HCT116 (cell line): ENCODE measurements around the gene PRKCZ. TPM values are rescaled to one million over a fixed set of nuclear protein-coding genes. Genes with fewer than 3 reads are reported as not detected.

Experiments
- ATAC-seq: fragments of 200-7000 bp; cut with Tn5 transposase; 2 replicates; pipeline ENCODE4 v1.9.1; 2020; ENCODE audit warnings: mild to moderate bottlenecking, moderate library complexity
- BruUV-seq: library from RNA; stranded (reverse); fragments of 400-500 nt; replicated peaks from 2 replicates; lab custom pipeline; 2021; lab: Mats Ljungman, UMichigan
- CTCF ChIA-PET: fragments of 300-600 bp; sonication (Branson Sonifier 250); formaldehyde crosslinking; loops from one replicate; lab custom pipeline; 2021; ENCODE audit warnings: antibody characterized with exemption; lab: Charles Lee
- POLR2A ChIA-PET: fragments of 300-600, 350-600 bp; sonication (Branson Sonifier 250); formaldehyde crosslinking; loops from one replicate; lab custom pipeline; 2021; ENCODE audit warnings: antibody characterized with exemption; lab: Charles Lee
- RAD21 ChIA-PET, 2 experiments: fragments of 300-600 bp; sonication (Branson Sonifier 250); formaldehyde crosslinking; loops; one replicate each; lab custom pipeline; 2023; ENCODE audit warnings: low total read pairs in 2 of 2; ENCODE audit not compliant: uncharacterized antibody in 2 of 2, unreplicated experiment in 2 of 2, low non-redundant PET in 1 of 2; lab: Charles Lee
- DNase-seq: peaks from one replicate; pipeline ENCODE4 v3.0.0-alpha.2; 2010; ENCODE audit warnings: low read depth, low spot score
- H2AFZ ChIP-seq: fragments of 200-600 bp; shearing (Covaris generic), sonication (generic); 2 replicates; pipeline ENCODE4 v1.6.1; 2017; ENCODE audit warnings: low read depth, mixed run types, mixed read lengths, antibody characterized with exemption, low read length; ENCODE audit not compliant: poor library complexity, severe bottlenecking
- H3K27ac ChIP-seq: 2 replicates; pipeline ENCODE4 v1.5.1; 2012; ENCODE audit warnings: low read depth, low read length
- H3K27me3 ChIP-seq: fragments of 200-600 bp; sonication (generic); 2 replicates; pipeline ENCODE4 v1.6.1; 2016; ENCODE audit warnings: mixed run types, low read length, mixed read lengths; ENCODE audit not compliant: insufficient read depth
- H3K36me3 ChIP-seq, 2 experiments: fragments of 200-500 bp in 1 of 2; fragments of 200-600 bp in 1 of 2; sonication (Bioruptor generic) in 1 of 2; sonication (generic) in 1 of 2; 2 replicates each; pipeline versions ENCODE4 v1.5.1 to v1.6.1; 2014 to 2016; ENCODE audit warnings: low read length in 2 of 2, inconsistent platforms in 1 of 2, mixed read lengths in 1 of 2, mixed run types in 1 of 2; ENCODE audit not compliant: insufficient read depth in 2 of 2, control insufficient read depth in 1 of 2
- H3K4me1 ChIP-seq, 2 experiments: fragments of 200-600 bp in 1 of 2; sonication (generic) in 1 of 2; 2 replicates each; pipeline versions ENCODE4 v1.5.1 to v1.6.1; 2012 to 2017; ENCODE audit warnings: low read length in 2 of 2, inconsistent platforms in 1 of 2, mild to moderate bottlenecking in 1 of 2, mixed read lengths in 1 of 2, mixed run types in 1 of 2, moderate library complexity in 1 of 2; ENCODE audit not compliant: insufficient read depth in 2 of 2, control insufficient read depth in 1 of 2
- H3K4me2 ChIP-seq: fragments of 200-600 bp; sonication (generic); 2 replicates; pipeline ENCODE4 v1.6.1; 2017; ENCODE audit warnings: mixed run types, low read length, mixed read lengths
- H3K4me3 ChIP-seq, 2 experiments: fragments of 200-600 bp in 1 of 2; sonication (generic) in 1 of 2; replicated peaks in 1 of 2; 2 replicates each; pipeline ENCODE4 v1.5.1; 2011 to 2016; ENCODE audit warnings: low read length in 2 of 2, control low read depth in 1 of 2, low read depth in 1 of 2, mild to moderate bottlenecking in 1 of 2, mixed read lengths in 1 of 2, mixed run types in 1 of 2
- H3K79me2 ChIP-seq: fragments of 200-600 bp; sonication (generic); 2 replicates; pipeline ENCODE4 v1.6.1; 2017; ENCODE audit warnings: mild to moderate bottlenecking, mixed run types, low read length, moderate library complexity, mixed read lengths; ENCODE audit not compliant: insufficient read depth
- H3K9ac ChIP-seq: fragments of 200-600 bp; sonication (generic); 2 replicates; pipeline ENCODE4 v1.6.1; 2016; ENCODE audit warnings: low read length, mixed read lengths
- H3K9me2 ChIP-seq: fragments of 200-600 bp; sonication (generic), shearing (Covaris generic); 2 replicates; pipeline ENCODE4 v1.6.1; 2017; ENCODE audit warnings: mixed run types, mild to moderate bottlenecking, moderate library complexity; ENCODE audit not compliant: insufficient read depth
- H3K9me3 ChIP-seq, 2 experiments: fragments of 200-500 bp in 1 of 2; fragments of 200-600 bp in 1 of 2; sonication (Bioruptor generic) in 1 of 2; sonication (generic) in 1 of 2; 2 replicates each; pipeline ENCODE4 v1.6.1; 2014 to 2017; ENCODE audit warnings: low read length in 2 of 2, mixed read lengths in 2 of 2, inconsistent platforms in 1 of 2, low read depth in 1 of 2, mild to moderate bottlenecking in 1 of 2, mixed run types in 1 of 2, moderate library complexity in 1 of 2; ENCODE audit not compliant: control insufficient read depth in 1 of 2, insufficient read depth in 1 of 2
- H4K20me1 ChIP-seq: fragments of 200-600 bp; sonication (generic), shearing (Covaris generic); 2 replicates; pipeline ENCODE4 v1.6.1; 2017; ENCODE audit warnings: mixed run types, mild to moderate bottlenecking, moderate library complexity; ENCODE audit not compliant: insufficient read depth
- ATF3 ChIP-seq: IDR thresholded peaks from 2 replicates; pipeline ENCODE4 v1.6.1; 2012
- CBX3 ChIP-seq: IDR thresholded peaks from 2 replicates; pipeline ENCODE4 v1.6.1; 2012; ENCODE audit warnings: low read depth
- CEBPB ChIP-seq: IDR thresholded peaks from 2 replicates; pipeline ENCODE4 v1.6.1; 2012; ENCODE audit warnings: low read depth
- ELF1 ChIP-seq: IDR thresholded peaks from 2 replicates; pipeline ENCODE4 v1.6.1; 2012; ENCODE audit warnings: low read depth, borderline replicate concordance
- POLR2A ChIP-seq: IDR thresholded peaks from 2 replicates; pipeline ENCODE4 v1.7.0; 2011; ENCODE audit warnings: borderline replicate concordance; ENCODE audit not compliant: insufficient read depth, insufficient read length; ENCODE audit errors: extremely low read depth
- POLR2AphosphoS5 ChIP-seq: IDR thresholded peaks from 2 replicates; pipeline ENCODE4 v1.6.1; 2011; ENCODE audit warnings: mild to moderate bottlenecking, low read depth, low read length, moderate library complexity
- RAD21 ChIP-seq: IDR thresholded peaks from 2 replicates; pipeline ENCODE4 v1.6.1; 2012; ENCODE audit warnings: low read depth, mild to moderate bottlenecking
- SRF ChIP-seq: IDR thresholded peaks from 2 replicates; pipeline ENCODE4 v1.6.1; 2012; ENCODE audit warnings: low read depth
- intact Hi-C: fragments of 100-400 bp; cut with micrococcal nuclease; formaldehyde crosslinking; loops from 2 replicates; pipeline ENCODE4 v1.10.0; 2022
- total RNA-seq: library from RNA; stranded (reverse); gene quantifications from one replicate; pipeline ENCODE4 v1.2.1, GENCODE V29; 2021; ENCODE audit not compliant: unreplicated experiment
- TF ChIP-seq, protein P1 (sequence below): IDR thresholded peaks from 2 replicates; pipeline ENCODE4 v1.6.1; 2011; ENCODE audit warnings: mild to moderate bottlenecking, low read length, moderate library complexity; ENCODE audit not compliant: insufficient replicate concordance; ENCODE audit errors: extremely low read depth

The PRKCZ gene
- total RNA-seq, 1 experiment from 2014 or later = 46.8 TPM

GRCh38 chr1:2029561-2029960, 20.6 kb upstream of the PRKCZ start:
- H3K4me3 ChIP-seq = no peak overlapping the region
- no peak for ATAC-seq
- H4K20me1 ChIP-seq = no peaks in the 10 kb centered on the region
- intact Hi-C loops = no loop called here
- no peaks in the 10 kb centered on the region for H3K36me3 ChIP-seq
- no peaks in the 10 kb centered on the region for H3K9me3 ChIP-seq
- H3K27me3 ChIP-seq = no peaks in the 10 kb centered on the region
- no peaks in the 10 kb centered on the region for H3K9me2 ChIP-seq
- H3K27ac ChIP-seq = no peak overlapping the region
- no peaks in the 10 kb centered on the region for H3K79me2 ChIP-seq
- H3K4me2 ChIP-seq = no peak overlapping the region
- RAD21 ChIA-PET = no interaction called here
- no peaks in the 10 kb centered on the region for H3K4me1 ChIP-seq
- no peak for DNase-seq
- POLR2A ChIA-PET = no interaction called here
- no TSS peak for BruUV-seq
- TF ChIP-seq RAD21 (no peak), ELF1 (no peak), POLR2A (no peak), ATF3 (no peak), SRF (no peak), CEBPB (no peak), POLR2AphosphoS5 (no peak), CBX3 (no peak)
- TF ChIP-seq, protein P1, sequence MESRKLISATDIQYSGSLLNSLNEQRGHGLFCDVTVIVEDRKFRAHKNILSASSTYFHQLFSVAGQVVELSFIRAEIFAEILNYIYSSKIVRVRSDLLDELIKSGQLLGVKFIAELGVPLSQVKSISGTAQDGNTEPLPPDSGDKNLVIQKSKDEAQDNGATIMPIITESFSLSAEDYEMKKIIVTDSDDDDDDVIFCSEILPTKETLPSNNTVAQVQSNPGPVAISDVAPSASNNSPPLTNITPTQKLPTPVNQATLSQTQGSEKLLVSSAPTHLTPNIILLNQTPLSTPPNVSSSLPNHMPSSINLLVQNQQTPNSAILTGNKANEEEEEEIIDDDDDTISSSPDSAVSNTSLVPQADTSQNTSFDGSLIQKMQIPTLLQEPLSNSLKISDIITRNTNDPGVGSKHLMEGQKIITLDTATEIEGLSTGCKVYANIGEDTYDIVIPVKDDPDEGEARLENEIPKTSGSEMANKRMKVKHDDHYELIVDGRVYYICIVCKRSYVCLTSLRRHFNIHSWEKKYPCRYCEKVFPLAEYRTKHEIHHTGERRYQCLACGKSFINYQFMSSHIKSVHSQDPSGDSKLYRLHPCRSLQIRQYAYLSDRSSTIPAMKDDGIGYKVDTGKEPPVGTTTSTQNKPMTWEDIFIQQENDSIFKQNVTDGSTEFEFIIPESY = no peak
- H2AFZ ChIP-seq = no peak overlapping the region
- H3K9ac ChIP-seq = no peak overlapping the region
- CTCF ChIA-PET = no interaction called here
